ENCODE results near the gene TCTA.
A peak's percentile ranks its signal among the peaks of the same experiment; 100 is the strongest.

Gene TCTA

DNA sequence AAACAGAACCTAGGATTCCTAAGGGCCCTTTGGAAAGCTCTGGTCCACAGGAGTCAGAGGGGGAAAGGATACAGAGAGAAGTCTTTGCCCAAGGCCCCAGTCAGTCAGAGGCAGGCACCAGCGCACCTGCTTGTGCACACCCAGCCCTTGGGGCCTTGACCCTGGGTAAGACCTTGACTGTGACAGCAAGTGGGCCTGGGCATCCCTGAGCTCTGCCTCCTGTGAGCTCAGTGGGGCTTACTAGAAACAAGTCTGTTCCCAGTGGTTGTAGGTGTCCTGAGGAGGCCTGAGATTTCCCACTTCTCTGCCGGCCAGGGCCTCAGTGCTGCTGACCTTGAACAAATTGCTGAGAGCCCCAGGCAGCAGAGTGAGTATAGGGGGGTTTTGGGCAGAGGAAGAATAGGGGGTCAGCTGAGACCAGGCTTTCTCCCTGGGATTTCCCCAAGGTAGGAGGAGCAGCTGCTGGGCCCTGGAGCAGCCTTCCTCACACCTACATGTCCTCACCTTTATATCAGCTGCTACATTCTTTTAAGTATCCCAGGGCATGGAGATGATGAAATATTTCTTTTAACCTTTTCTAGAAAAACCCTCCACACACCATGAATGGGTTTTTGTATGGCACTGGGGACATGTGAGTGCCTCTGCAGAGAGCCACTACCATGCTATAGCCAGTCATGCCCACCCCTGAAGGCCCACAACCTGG is 48.1 kb downstream of the TCTA start:
- DNase-seq (ENCODE audit: low spot score), result no peak
- TF ChIP-seq, protein P1, sequence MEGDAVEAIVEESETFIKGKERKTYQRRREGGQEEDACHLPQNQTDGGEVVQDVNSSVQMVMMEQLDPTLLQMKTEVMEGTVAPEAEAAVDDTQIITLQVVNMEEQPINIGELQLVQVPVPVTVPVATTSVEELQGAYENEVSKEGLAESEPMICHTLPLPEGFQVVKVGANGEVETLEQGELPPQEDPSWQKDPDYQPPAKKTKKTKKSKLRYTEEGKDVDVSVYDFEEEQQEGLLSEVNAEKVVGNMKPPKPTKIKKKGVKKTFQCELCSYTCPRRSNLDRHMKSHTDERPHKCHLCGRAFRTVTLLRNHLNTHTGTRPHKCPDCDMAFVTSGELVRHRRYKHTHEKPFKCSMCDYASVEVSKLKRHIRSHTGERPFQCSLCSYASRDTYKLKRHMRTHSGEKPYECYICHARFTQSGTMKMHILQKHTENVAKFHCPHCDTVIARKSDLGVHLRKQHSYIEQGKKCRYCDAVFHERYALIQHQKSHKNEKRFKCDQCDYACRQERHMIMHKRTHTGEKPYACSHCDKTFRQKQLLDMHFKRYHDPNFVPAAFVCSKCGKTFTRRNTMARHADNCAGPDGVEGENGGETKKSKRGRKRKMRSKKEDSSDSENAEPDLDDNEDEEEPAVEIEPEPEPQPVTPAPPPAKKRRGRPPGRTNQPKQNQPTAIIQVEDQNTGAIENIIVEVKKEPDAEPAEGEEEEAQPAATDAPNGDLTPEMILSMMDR (IDR thresholded peaks at IDR 0.05), result no peak
- H3K4me3 ChIP-seq, result no peak overlapping the region
- peak overlapping the region in 1 of 2 donors; percentile 59 for H3K27ac ChIP-seq

DNA sequence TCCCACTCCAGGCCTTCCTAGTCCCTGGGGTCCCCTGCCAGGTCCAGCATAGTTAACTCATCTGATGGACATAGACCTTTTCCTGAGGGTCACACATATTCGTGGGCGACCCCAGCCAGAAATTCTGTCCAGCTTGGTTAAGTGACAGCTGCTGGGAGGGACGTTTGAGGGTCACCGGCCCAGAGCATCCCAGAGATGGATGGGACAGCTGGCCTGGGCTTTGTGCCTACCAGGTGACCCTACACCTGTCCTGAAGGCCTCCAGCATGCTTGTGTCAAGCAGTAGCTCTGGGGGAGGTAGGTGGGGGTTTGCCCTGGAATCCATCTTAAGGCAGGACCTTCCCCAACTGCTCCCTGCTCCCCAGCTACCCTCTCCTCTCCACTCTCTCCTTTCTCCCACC is 48.7 kb downstream of the TCTA start:
- Histone ChIP-seq H3K4me3 (no peak overlapping the region), H3K27ac (peak overlapping the region in 1 of 2 donors; percentile 59)
- TF ChIP-seq, protein P1 (IDR thresholded peaks at IDR 0.05), result no peak
- no peak for DNase-seq (ENCODE audit: low spot score)

DNA sequence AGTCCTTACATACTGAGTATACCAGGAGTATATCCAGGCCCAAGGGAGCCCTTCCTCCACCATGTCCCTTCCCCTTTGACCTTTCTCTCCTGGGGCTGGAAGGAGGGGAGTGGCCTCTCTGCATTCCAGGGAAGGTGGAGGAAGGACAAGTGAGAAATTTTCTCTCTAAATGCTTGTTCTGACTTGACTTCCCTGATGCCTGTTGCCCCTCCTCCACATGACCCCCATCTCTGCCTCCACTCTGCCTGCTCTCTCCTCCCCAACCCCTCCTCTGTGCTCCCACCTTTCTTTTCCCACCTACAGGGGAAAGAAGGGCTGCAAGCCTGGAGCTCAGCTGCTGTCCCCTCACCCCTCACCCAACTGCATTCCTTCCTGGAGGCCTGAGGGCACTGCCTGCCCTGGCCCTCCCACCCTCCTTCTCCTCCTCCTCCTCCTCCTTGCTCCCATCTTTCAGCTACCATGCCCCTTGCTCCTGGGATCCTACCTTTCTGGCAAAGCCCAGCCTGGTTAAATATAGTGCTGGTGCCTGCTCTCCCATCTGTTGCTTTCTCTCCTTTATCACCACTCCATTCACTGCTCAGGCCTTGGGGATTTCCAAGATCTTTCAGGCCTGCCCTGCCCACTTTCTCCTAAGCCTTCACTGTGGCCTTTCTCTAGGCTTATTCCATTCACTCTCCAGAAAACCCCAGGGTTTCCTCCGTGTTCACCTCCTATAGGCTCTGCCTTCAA is 49.4 kb downstream of the TCTA start:
- Histone ChIP-seq H3K27ac (peak overlapping the region; percentile 24 to 59), H3K4me3 (no peak overlapping the region)
- DNase-seq (ENCODE audit: low spot score), result no peak
- TF ChIP-seq, protein P1 (IDR thresholded peaks at IDR 0.05), result no peak

DNA sequence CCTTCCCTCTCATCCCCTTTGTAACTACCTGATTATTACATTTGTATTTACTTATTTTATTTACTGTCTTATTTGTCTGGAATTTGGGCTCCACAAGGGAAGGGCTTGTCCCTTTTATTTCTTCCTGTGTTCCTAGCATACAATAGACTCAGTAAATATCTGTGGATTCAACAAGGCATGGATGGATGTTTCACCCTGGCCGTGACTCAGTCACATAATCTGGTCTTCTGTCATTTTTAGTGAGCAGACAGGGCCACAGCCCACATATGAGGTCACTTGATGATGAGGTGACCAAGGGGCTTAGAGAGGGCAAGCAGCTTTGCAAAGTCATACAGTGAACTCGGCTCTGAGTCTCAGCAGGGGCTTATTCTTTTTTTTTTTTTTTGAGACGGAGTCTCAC is 50.0 kb downstream of the TCTA start:
- H3K4me3 ChIP-seq, result no peak overlapping the region
- TF ChIP-seq, protein P1 (IDR thresholded peaks at IDR 0.05), result no peak
- H3K27ac ChIP-seq, result no peak overlapping the region
- DNase-seq (ENCODE audit: low spot score), result no peak

DNA sequence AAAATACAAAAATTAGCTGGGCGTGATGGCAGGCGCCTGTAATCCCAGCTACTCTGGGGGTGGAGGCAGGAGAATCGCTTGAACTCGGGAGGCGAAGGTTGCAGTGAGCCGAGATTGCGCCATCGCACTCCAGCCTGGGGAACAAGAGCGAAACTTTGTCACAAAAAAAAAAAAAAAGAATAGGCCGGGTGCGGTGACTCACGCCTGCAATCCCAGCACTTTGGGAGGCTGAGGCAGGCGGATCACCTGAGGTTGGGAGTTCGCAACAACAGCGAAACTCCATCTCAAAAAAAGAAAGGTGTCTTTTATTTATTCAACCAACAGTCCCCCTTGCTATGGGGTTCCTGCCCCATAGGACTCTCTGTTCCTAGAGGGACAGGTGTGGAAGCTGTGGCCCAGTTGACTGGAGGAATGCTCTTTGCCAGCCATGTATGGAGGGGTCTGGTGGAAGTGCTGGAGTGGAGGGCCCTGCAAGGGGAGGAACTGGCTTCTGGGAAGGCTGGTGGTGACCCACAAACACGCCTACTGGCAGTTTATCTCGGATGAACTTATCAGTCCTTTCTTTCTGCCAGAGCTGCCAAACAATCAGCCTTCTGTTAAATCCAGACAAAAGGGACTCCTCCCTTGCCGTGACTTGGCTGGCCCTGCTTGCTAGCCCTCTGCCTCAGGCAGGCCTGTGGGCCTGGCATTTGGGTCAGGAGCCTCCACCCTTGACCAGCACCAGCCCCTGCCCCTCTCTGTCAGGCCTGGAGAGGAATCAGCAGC is 53.2 kb downstream of the TCTA start:
- H3K27ac ChIP-seq, result peak overlapping the region; percentile 42 to 67
- DNase-seq (ENCODE audit: low spot score), result no peak
- no peak overlapping the region for H3K4me3 ChIP-seq
- TF ChIP-seq, protein P1 (IDR thresholded peaks at IDR 0.05), result no peak

All from coronary artery (tissue), 2 donors.